Superior temporal gyrus (tissue), 1 donor: ENCODE measurements around the gene CDCA3.

Experiments
- DNase-seq: peaks from one replicate; pipeline ENCODE4 v3.0.0-alpha.2; 2016; ENCODE audit errors: extremely low spot score

CDCA3 gene

DNA sequence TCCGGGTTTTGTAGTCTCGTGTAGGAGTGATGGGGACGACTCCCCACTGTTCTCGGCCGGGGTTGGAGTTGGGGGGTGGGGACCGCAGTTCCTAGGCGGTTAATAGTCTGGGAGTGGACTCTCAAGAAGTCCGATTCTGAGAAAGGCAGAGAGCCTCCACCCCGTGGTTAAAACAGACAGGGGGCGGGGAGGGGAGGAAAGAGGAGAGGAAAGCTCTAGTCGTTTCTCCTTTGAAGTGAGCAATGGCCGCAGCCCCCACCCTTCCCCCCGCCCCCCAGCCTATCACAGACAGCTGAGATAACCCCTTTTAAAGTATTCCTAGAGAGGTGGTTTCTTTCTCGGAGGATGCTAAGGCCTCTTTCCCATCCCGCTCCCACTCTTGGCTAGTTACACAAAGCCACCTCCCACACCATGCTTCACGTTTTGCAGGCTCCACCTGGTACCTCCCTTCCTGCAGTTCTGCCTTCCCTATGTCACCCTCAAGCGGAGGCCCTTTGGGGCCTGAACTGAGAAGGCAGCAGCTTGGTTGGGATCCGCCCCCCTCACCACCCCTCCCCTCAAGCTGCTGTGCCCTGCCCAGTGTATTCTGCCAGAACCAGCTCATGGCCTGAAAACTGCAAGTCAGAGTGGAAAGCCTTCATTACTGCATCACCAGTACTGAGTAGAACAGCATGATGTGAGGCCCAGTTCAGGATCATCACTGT, 1.7 kb upstream of the CDCA3 start:
- peak; percentile 32 for DNase-seq

- DNase-seq = peak; percentile 100
Observed at GRCh38 chr12:6851921-6852650, 1.0 kb upstream of the CDCA3 start, which contains the start of gene USP5. USP5 (plus strand) TSS chr12:6852150; CDS start chr12:6852180, 30 bp downstream.

DNA sequence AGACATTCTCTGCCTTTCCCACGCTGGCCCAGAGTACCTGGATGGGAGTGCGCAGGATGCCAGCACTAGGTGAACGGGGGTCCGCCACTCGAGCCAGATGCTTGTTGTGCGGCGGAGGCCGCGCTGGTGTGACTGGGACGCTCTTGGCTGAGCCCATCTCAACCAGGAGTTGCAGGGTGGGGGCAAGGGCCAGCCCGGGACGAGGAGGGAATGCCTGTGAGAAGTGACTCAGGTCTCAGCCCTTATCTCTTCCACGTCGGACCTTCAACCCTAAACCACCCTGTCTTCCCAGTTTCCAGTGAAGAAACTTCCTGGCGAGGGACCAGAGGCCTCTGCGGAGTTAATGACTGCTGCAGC, 312 bp downstream of the CDCA3 start:
- DNase-seq = no peak

- no peak for DNase-seq
Observed at GRCh38 chr12:6849976-6850560, 1.0 kb downstream of the CDCA3 start.

GRCh38 chr12:6849427-6849826, 1.7 kb downstream of the CDCA3 start:
- no peak for DNase-seq

DNA sequence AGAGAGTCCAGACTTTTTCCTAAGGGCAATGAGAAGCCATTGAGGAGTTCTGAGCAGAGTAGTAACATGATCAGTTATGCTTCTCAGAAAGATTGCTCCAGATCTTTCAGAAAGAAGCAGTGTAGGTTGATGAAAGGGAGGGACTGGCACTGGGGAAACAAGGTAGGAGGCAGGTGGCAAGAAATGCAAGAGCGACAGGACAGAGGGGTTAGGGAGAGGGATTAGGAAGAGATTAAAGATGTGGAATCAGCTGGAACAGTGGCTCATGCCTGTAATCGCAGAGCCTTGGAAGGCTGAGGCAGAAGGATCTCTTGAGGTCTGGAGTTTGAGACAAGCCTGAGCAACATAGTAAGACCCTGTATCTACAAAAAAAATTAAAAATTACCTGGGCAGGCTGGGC, 3.4 kb downstream of the CDCA3 start:
- DNase-seq = no peak

GRCh38 chr12:6846316-6846869, 4.7 kb downstream of the CDCA3 start:
- no peak for DNase-seq

DNA sequence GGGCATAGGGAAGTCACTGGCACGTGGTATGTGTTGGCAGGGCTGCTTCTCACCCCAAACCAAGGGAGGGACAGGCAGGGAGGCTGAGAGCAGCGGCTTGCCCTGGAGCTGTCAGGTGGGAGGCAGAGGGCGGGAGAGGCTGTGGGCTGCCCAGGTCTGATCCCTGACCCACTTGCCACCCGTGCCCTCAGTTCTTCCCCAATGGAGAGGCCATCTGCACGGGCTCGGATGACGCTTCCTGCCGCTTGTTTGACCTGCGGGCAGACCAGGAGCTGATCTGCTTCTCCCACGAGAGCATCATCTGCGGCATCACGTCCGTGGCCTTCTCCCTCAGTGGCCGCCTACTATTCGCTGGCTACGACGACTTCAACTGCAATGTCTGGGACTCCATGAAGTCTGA, 5.7 kb downstream of the CDCA3 start:
- no peak for DNase-seq

DNA sequence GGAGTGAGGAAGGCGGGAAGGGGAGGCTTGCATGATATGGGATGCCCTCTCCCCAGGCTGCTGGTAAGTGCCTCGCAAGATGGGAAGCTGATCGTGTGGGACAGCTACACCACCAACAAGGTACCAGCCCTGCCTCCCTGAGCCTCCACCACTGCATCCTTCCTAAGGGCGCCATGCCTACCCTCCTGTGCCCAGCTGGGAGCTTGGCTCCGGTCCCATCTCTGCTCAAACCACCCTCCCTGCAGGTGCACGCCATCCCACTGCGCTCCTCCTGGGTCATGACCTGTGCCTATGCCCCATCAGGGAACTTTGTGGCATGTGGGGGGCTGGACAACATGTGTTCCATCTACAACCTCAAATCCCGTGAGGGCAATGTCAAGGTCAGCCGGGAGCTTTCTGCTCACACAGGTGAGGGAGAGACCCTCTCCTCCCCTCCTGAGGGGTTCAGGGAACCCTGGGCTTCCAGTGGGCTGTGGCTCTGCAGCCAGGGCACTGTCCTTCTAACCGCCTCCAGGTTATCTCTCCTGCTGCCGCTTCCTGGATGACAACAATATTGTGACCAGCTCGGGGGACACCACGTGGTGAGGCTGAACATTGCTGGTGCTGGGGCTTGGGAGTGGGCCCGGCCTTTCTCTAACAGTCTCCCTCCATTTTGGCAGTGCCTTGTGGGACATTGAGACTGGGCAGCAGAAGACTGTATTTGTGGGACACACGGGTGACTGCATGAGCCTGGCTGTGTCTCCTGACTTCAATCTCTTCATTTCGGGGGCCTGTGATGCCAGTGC, 7.8 kb downstream of the CDCA3 start:
- DNase-seq = no peak

DNA sequence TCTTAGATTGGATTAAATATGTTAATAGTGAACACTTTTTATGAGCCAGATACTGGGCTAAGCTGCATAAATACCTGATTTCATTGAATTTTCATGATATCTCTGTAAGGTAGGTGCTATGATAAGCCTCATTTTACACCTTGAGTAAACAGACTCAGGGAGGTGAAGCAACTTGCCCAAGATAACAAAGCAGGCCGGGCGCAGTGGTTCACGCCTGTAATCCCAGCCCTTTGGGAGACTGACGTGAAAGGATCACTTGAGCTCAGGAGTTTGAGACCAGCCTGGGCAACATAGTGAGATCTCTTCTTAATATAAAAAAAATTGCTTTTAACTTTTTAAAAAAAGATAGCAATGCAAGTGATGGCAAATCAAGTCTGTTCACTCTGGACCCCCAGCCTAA, 9.0 kb downstream of the CDCA3 start:
- DNase-seq = no peak

- no peak for DNase-seq
Observed at GRCh38 chr12:6840761-6841515, 10.1 kb downstream of the CDCA3 start, which contains the start of gene GNB3. GNB3 (plus strand) TSS chr12:6840925; CDS start chr12:6841288, 363 bp downstream.

GRCh38 chr12:6840330-6840729, 10.8 kb downstream of the CDCA3 start:
- no peak for DNase-seq

DNA sequence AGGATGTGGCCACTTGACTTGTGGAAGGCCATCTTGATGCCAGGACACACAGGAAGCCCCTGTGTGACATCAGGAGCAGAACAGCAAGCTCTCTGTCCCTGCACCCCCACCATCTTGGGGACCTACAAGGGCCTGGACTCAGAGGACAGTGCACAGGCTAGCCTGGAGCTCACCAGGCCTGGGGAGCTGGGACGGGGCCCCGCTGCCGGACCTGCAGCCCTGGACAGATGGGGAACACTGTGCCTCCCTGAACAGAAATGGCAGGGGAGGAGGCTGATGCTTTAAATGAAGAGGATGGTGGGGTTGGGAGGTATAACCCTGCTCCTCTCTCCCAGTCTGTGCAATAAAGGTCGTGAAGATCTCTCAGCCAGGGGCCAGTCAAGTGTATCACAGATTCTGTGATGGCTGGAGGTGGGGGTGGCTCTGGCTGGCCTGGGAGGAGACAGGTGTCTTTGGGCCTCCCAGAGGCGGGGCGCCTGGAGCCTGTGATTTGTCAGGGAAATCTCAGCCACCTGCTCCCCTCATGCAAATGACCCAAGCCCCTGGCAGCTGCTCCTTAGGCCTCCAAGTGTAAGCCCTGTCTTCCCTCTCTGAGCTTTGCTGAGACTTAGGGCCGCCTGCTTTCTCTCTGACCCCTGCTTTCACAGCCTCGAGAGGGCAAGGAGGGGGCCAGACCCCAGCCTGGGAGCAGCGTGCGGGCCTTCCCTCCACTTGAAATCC, 11.4 kb downstream of the CDCA3 start:
- DNase-seq = no peak

- no peak for DNase-seq
Observed at GRCh38 chr12:6838854-6839253, 12.2 kb downstream of the CDCA3 start.

DNA sequence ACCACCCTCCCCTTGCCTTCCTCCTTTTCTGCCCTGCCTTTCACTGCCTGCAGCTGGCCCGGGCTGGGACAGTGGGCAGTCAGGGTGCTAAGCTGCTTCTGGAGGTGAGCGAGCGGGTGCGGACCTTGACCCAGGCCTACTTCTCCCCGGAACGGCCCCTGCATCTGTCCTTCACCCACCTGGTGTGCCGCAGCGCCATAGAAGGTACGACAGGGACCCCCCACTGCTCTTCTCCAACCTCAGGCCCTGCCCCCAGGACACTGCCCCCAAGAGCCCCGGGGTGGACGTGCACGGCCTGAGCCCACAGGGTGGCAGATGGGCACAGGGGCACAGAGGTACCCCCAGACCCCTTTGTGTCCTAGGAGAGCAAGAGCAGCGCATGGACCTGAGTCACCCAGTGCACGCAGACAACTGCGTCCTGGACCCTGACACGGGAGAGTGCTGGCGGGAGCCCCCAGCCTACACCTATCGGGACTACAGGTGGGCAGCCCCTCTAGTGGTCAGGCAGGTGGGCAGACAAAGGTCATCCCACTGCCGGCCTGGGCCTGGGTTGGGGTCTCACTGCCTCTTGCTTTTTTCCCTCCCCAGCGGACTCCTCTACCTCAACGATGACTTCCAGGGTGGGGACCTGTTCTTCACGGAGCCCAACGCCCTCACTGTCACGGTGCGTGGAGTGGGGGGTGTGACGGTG, 13.6 kb downstream of the CDCA3 start:
- no peak for DNase-seq

GRCh38 chr12:6836851-6837250, 14.2 kb downstream of the CDCA3 start:
- DNase-seq = no peak

GRCh38 chr12:6834873-6835272, 16.2 kb downstream of the CDCA3 start:
- no peak for DNase-seq

DNA sequence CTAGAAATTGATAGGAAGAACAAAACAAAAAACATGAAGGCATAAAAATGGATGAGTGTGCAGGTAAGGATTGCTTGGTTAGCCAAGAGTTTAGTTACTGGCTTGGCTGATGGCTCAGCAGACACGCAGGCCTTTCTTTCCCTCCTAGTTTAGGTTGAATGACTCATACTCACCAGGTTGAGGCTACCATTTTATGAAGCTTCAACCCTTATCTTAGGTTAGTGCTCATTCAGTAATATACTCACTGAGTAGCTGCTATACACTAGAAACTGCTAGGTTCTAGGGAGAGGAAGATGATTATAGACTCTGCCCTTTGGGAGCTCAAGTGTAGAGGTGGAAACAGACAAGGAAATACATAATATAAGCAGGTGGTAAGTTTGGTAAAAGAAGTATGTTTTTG, 16.8 kb downstream of the CDCA3 start:
- no peak for DNase-seq

DNA sequence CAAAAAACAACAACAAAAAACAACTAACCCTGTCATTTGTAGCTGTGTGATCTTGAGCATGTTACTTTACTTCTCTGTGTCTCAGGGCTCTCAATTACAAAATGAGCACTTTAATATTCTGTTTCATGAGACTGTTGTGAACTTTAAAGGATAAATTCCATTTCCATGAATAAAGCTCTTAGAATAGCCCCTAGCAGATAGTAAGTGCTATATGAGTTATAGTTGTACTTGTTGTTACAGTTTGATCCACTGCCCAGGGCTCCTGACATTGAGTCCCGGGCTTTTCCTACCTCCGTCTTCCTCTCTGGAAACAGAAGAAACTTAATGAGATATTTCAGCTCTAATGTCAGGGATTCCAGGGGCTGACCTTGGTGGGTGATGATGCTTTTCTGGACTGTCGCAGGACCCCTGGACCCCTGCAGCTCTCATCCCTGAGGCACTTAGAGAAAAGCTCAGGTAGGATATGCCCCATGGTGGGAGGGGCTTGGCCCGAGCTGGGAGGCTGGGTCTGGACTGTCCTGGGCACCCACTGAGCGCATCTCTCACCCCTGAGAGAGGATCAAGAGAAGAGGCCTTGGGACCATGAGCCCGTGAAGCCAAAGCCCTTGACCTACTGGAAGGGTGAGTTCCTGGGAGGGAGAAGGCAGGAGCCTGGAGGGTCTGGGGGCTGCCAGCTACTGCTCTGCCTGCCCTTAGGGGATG, 17.7 kb downstream of the CDCA3 start:
- DNase-seq = no peak
